ENCODE results near the gene ZNF33B. TPM values are rescaled to one million over a fixed set of nuclear protein-coding genes. Genes with fewer than 3 reads are reported as not detected.
"Not testable (repeated sequence)": the region's sequence is repeated elsewhere in the genome, so short reads cannot be mapped to it uniquely, and the experiment has no call there.

The ZNF33B gene
- total RNA-seq: 20.4 TPM

DNA sequence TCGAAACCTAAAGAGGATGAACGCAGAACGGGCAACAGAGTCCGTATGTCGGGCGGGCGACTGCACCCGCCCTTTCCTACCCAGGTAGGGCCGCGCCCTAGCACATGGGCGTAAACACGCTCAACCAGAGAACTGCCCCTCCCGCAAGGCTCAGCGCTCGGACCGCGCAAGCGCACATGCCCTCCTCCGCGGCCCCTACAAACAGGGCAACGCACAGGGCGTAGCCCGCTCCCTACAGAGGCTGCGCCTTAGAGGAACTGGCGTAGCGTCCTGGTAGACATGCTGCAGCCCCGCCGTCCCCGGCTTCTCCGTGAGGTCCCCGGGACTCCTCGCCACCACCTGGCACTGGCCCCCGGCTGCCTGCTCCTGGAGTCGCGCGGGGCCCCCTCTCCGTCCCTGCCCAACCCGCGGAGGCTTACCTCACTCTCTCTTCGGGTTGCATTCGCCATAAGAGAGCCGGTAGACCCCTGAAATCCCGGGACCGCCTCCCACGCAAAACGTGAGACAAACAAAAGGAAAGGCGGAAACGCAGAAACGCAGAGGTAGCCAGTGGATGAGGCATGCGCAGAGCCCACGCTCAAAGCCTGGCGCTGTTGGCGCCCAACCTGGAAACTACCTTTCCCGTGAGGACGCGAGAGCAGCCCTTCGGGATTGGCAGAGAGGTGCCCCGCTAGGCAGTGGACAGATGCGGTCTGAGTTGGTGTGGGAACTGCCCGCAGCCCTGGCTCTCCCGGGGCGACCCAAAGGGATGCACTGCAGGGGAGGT lies at the start of gene ZNF33B:
Gene ZNF33B (minus strand): TSS at position 516 of the 766 bp plus-strand sequence. CDS start 1,642 bp downstream, outside the sequence.
- DNase-seq: peak; percentile 97

- DNase-seq: no peak
Measured at GRCh38 chr10:42684517-42684916, 46.1 kb upstream of the ZNF33B start.

DNA sequence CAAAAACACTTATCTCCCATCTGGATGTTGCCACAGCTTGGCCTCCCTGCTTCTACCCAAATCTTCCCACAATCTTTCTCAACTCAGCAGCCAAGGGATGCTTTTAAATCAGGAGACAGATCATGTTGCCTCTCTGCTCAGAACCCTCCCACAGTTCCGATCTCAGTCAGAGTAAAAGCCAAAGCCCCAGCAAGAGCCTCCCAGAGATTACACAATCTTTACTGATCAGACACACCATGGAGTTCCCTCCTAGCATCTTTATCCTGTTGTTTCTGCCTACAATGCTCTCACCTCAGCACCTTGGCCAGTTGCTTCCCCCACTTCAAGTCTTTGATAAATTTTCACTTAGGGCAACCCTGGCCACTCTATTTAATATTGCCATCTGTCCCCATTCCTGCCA lies 41.9 kb upstream of the ZNF33B start:
- DNase-seq: no peak

DNA sequence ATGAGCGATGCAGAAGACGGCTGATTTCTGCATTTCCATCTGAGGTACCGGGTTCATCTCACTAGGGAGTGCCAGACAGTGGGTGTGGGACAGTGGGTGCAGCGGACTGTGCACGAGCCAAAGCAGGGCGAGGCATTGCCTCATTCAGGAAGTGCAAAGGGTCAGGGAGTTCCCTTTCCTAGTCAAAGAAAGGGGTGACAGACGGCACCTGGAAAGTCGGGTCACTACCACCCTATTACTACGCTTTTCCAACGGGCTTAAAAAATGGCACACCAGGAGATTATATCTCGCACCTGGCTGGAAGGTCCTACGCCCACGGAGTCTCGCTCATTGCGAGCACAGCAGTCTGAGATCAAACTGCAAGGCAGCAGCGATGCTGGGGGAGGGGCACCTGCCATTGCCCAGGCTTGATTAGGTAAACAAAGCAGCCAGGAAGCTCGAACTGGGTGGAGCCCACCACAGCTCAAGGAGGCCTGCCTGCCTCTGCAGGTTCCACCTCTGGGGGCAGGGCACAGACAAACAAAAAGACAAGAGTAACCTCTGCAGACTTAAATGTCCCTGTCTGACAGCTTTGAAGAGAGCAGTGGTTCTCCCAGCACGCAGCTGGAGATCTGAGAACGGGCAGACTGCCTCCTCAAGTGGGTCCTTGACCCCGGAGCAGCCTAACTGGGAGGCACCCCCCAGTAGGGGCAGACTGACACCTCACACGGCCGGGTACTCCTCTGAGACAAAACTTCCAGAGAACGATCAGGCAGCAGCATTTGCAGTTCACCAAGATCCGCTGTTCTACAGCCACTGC lies 27.0 kb upstream of the ZNF33B start:
- not testable (repeated sequence) for DNase-seq

DNA sequence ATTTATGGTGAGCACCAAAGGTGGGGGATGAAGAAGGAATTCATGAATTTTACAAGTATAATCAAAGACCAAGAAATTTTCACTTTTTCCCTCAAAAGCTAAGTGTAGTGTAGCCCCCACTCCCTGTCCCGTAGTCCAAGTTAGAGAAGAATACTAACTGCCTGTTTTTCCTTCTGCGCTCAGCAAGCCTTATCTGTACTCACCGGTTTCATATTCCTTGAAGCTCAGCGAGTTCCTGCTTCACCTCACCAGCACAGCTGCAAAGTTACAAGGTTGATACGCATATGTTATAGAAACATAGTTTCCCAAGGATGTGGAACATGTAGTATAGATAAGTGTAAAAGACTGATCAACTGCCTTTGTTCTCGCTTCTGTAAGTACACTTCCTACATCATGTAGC lies 16.0 kb upstream of the ZNF33B start:
- no peak for DNase-seq

DNA sequence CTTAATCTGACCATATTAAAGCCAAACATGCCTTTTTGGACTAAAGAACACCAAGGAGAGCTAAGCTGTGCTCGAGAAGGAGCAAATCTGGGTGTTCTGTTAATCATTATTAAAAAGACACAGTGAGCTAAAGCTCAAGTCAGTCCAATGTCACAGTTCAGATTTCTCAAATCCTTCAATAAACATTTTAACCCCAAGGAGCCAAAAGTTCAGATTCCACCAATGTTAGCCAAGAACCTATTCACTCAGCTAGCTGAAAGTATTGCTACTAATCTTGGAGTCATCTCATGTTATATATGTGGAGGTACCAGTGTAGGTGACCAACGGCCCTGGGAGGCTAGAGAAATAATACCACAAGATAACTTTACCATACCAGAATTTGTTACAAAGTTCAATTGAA lies 14.5 kb upstream of the ZNF33B start:
- no peak for DNase-seq

DNA sequence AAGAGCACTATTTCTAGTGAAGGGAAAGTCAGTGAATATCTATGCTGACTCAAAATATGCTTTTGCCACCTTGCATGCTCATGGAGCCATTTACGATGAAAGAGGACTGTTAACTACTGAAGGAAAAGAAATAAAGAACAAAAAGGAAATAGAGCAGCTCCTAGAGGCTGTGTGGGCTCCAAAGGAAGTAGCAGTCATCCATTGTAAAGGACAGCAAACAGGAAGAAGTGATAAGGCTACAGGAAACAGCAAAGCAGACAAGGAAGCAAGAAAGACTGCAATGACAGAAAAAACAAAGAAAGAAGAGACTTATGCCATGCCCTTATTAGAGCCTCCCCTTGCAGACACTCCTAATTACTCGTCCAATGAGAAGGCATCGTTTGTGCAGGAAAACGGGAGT lies 12.0 kb upstream of the ZNF33B start:
- DNase-seq: no peak

DNA sequence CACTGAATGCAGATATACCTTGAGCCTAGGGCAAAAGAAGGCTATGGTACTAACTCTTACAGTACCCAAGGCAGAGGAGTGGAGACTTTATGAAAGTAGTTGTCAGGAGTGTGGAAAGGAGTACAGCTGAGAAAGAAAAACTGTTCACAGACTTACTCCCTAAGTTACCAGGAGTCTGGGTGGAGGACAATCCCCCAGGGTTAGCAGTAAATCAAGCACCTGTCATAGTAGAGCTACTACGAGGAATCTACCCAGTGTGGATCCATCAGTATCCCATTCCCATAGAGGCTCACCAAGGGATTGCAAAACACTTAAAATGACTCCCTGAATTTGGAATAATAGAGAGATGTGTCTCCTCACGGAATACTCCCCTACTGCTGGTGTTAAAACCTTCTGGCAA lies 10.1 kb upstream of the ZNF33B start:
- no peak for DNase-seq

DNA sequence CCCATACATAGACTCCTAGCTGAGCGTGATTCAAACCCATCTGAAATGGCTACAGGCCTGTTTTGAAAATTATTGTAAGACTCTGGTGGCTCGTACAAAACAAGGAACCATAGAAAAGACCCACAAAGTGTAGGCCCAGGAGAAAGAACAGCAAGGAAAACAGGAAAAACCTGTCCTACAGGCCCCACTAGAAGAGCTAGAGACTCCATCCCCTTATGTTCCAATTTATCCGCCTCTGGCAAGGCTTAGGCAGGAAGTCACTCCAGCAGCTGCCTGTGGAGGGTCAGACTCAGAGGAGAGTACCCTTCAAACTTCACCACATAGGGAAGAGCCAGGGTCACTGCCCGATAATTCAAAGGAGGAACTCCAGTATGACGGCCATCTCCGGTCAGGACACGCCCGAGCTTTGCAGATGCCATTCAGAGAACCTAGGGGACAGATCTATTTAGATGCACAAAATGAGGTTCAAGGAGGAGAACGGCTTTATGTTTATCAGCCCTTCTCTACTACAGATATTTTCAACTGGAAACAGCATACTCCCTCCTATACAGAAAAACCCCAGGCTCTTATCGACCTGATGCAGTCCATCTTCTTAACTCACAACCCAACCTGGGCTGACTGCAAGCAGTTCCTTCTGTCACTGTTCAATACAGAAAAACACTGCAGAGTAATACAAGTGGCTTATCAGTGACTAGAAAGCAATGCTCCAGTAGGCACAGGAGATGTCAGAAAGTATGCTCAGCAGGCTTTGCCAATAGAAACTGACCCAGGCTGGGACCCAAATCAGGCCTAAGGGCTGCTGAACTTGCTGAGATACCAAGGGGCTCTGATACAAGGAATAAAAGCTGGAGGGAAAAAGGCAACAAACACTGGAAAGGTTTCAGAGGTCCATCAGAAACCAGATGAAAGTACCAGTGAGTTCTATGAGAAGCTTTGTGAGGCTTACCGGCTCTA lies 8.6 kb upstream of the ZNF33B start:
- peak; percentile 14 for DNase-seq

DNA sequence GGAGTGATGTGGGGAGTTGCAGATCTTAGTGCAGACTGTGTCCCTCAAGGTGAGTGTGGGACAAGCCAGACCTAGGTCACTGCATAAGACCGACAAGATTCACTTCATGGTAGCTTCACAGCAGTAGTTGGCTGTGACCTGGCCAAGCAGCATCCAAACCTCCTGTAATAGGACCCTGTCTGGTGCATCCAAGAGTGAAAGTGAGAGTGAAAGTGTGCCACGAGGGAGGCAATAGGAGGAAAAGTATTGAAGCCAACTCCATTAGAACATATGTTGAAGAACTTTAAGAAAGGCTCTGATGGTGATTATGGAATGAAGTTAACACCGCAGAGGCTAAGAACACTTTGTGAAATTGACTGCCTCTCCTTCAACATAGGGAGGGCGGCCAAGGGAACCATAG lies 7.8 kb upstream of the ZNF33B start:
- no peak for DNase-seq

DNA sequence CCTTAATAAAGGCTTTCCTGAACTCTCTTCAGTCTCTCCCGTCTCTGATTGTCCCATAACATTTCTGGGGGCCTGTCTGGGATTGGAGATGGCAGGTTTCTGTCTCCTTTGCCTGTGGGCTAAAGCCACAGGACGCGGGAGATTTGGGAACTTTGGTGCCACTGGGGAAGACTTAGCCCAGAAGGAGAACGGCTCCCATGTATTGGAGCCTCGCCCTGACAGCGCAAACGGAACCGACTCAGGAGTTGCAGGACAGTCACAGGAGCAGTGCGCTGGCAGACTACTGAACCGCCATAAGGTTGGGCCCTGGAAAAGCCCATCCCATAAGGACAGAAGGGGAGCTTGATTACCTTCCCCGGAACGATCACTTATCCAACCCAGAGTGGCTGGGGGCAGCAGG lies 7.1 kb upstream of the ZNF33B start:
- no peak for DNase-seq

- no peak for DNase-seq
Measured at GRCh38 chr10:42645103-42645502, 6.7 kb upstream of the ZNF33B start.

GRCh38 chr10:42640610-42641229 lies 2.4 kb upstream of the ZNF33B start:
- DNase-seq: no peak

DNA sequence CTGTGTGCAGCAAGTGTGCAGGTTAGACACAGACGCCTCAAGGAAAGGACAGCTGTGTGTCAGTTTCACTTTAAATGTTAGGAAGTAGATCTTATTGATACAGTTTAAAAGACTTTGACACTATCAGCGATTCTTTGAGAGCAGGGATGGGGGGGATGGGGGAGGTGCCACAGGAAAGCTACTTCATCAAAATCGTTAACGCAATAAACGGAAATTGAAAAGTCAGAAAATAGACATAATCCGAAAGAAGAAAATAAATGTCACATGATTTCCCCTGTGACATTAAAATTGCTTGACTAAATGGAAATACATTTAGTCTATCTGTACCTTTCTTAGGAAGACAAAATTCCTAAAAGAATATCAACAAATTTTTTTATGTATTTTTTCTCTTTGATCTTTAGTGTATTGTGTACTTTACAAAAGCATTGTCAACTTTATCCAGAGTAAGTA lies 476 bp upstream of the ZNF33B start:
- no peak for DNase-seq

- DNase-seq: no peak
Measured at GRCh38 chr10:42637648-42638054, 719 bp downstream of the ZNF33B start.

DNA sequence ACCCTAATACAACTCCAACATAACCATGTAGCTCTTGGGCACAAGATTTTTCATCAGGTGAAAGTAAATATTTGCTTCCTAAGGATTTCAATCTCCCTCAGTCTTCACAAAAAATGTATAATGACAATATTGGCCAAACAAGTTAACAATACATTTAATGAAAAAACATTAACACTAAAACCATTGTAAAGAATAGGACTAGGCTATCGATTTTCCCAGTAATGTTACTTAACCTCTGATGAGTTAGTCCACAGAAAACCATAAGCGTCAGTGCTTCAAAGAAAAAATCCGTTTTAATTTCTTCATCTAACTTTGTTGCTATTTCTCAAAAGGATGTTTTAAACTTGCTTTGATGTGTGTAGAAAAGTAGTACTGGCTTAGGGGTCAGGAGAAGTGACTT lies 1.2 kb downstream of the ZNF33B start:
- no peak for DNase-seq

GRCh38 chr10:42635098-42635497 lies 3.3 kb downstream of the ZNF33B start:
- no peak for DNase-seq

DNA sequence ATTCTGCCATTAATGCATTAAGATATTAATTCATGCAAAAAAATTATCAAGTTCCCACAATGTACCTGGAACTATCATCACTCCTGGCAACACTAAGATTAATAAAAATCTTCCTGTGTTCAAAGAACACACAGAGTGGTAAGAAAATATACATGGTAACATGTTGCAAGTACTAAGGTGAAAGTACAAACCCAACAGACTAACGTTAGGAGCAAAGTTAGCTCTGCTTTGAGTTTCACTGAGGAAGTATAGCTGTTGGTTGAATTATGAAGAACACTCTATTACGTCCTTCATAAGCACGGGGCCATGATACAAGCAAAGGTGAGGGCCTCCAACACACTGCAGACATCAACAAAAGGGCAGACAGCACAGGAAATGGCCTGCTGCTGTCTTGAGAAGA lies 5.8 kb downstream of the ZNF33B start:
- no peak for DNase-seq

GRCh38 chr10:42630537-42631134 lies 7.7 kb downstream of the ZNF33B start:
- DNase-seq: no peak

- DNase-seq: no peak
Measured at GRCh38 chr10:42623929-42624328, 14.4 kb downstream of the ZNF33B start.

DNA sequence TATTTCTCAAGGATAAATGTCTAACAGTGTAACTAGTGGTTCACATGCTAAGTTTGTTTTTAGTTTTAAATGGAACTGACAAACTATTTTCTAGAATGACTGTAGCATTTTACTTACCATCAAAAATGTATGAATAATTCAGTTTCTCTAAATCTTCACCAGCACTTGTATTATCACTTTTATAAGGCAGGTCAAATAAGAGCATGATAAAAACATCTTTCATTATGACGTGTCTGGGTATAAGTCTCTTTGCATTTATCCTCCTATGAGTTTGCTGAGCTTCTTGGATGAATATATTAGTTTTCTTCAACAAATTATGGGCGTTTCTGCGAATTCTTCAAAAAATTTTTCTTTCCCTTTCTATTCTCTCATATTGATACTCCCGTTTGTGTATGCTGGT lies 19.9 kb downstream of the ZNF33B start:
- DNase-seq: no peak

DNA sequence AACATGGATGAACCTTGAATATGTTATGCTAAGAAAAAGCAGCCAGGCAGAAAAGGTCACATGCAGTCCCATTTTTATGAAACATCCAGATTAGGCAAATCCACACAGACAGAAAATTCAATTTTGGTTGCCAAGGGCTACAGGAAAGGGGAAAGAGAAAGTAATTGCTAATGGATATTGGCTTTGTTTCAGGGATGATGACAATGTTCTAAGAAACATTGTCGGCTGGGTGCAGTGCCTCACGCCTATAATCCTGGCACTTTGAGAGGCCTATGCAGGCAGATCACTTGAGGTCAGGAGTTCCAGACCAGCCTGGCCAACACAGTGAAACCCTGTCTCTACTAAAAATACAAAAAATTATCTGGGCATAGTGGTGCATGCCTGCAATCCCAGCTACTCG lies 23.0 kb downstream of the ZNF33B start:
- no peak for DNase-seq
